Measurements from ENCODE around the gene MGAT5B. TPM values are rescaled to one million over a fixed set of nuclear protein-coding genes. Genes with fewer than 3 reads are reported as not detected.
A peak's percentile ranks its signal among the peaks of the same experiment; 100 is the strongest.
"Not testable (repeated sequence)": the region's sequence is repeated elsewhere in the genome, so short reads cannot be mapped to it uniquely, and the experiment has no call there.

MGAT5B gene
- total RNA-seq, 1 experiment from 2014 or later: 4.9 TPM

- no peak for DNase-seq (ENCODE audit: low read depth)
Observed at GRCh38 chr17:76845541-76846017, 22.6 kb upstream of the MGAT5B start.

GRCh38 chr17:76847031-76847430 lies 21.2 kb upstream of the MGAT5B start:
- DNase-seq (ENCODE audit: low read depth): no peak

GRCh38 chr17:76848670-76849069 lies 19.5 kb upstream of the MGAT5B start:
- DNase-seq (ENCODE audit: low read depth): no peak

DNA sequence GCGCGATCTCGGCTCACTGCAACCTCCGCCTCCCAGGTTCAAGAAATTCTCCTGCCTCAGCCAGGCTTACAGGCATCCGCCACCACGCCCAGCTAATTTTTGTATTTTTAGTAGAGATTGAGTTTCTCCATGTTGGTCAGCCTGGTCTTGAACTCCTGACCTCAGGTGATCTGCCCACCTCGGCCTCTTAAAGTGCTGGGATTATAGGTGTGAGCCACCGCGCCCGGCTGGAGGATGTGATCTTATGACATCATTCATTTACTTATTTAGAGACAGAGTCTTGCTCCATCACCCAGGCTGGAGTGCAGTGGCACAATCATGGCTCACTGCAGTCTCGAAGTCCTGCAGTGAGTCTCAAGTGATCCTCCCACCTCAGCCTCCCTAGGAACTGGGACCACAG lies 19.0 kb upstream of the MGAT5B start:
- DNase-seq (ENCODE audit: low read depth): not testable (repeated sequence)

DNA sequence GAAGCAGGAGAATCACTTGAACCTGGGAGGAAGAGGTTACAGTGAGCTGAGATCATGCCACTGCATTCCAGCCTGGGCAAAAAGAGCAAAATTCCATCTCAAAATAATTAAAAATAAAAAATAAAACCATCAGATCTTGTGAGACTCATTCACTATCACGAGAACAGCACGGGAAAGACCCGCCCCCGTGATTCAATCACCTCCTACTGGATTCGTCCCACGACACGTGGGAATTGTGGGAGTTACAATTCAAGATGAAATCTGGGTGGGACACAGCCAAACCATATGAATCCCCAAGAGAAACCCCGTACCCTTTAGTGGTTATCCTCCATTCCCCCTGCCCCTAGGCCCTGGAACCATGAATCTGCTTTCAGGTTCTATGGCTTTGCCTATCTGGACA lies 15.4 kb upstream of the MGAT5B start:
- no peak for DNase-seq (ENCODE audit: low read depth)

GRCh38 chr17:76855105-76855504 lies 13.1 kb upstream of the MGAT5B start:
- DNase-seq (ENCODE audit: low read depth): no peak

- no peak for DNase-seq (ENCODE audit: low read depth)
Observed at GRCh38 chr17:76862079-76862478, 6.1 kb upstream of the MGAT5B start.

DNA sequence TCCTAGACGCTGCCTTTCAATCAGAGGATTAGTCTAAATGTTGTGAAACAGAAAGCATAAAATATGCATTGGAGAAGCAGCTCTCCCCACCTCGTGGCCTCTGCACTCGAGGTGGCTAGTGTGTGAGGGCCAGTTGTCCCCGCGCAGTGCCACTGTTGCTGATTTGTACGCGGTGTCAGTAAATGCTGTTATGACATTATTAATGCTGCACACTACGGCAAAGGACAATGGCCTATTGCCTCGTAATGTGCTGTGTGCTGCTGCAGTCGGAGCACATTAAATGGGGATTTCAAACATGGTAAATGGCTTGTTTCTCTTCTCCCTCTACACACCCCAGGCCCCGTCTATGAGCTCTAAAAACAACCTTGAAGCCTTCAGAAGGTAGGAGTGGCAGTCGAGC lies 5.7 kb upstream of the MGAT5B start:
- DNase-seq (ENCODE audit: low read depth): no peak

- DNase-seq (ENCODE audit: low read depth): no peak
Observed at GRCh38 chr17:76864024-76864423, 4.2 kb upstream of the MGAT5B start.

DNA sequence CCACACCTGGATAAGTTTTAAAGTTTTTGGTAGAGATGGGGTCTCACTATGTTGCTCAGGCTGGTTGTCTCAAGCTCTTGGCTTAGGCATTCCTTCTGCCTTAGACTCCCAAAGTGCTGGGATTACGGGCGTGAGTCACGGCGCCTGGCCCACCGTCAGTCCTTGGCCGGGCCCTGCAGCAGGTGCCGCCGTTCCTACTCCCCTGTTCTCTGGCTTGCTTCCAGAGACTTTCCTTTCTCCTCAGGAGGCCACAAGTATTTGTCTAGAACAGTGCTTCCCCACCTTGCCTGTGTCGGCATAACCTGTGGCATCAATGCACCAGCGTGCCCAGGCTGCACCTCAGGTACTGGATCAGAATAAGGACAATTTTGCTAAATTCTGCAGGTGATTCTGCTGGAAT lies 3.0 kb upstream of the MGAT5B start:
- no peak for DNase-seq (ENCODE audit: low read depth)

- DNase-seq (ENCODE audit: low read depth): no peak
Observed at GRCh38 chr17:76866203-76866602, 2.0 kb upstream of the MGAT5B start.

- DNase-seq (ENCODE audit: low read depth): peak; percentile 66
Observed at GRCh38 chr17:76866774-76867577, 1.2 kb upstream of the MGAT5B start.

- peak; percentile 67 for DNase-seq (ENCODE audit: low read depth)
Observed at GRCh38 chr17:76867578-76868175, 527 bp upstream of the MGAT5B start.

- DNase-seq (ENCODE audit: low read depth): peak; percentile 11
Observed at GRCh38 chr17:76868669-76869495, 678 bp downstream of the MGAT5B start.

GRCh38 chr17:76869496-76870376 lies 1.5 kb downstream of the MGAT5B start:
- no peak for DNase-seq (ENCODE audit: low read depth)

DNA sequence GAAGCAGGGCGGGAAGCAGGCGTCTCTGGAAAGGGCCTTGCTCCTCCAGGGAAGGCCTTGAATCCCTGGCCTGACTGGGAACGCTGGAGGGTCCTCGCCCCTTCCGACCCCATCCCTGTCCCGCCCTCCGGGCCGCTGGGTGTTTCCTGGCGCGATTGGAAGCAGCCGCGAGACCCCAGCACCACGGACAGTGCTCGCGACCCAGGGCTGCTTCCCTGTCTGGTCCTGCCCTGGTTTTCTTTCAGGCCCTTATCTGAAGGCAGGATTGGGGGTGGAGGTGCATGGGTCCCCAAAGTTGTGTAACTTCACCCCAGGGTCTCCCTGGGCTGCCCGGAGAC lies 2.1 kb downstream of the MGAT5B start:
- DNase-seq (ENCODE audit: low read depth): peak; percentile 9

- peak; percentile 27 for DNase-seq (ENCODE audit: low read depth)
Observed at GRCh38 chr17:76871668-76872067, 3.5 kb downstream of the MGAT5B start.

GRCh38 chr17:76872221-76872873 lies 4.1 kb downstream of the MGAT5B start:
- DNase-seq (ENCODE audit: low read depth): peak; percentile 99

DNA sequence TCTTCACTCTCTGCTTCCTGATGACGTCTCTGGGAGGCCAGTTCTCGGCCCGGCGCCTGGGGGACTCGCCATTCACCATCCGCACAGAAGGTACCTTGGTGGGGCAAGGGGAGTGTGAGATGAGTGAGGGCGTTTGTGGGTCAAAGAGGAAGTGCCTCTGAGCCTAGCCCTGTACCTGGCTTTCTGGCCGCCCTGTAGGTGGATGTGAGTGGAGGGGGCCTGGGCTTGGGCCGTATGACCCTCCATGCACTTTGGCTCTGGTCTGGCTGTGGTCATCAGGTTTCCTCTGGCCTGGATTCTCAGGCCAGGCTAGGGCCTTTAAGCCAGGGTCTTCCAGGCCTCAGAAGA lies 4.6 kb downstream of the MGAT5B start:
- no peak for DNase-seq (ENCODE audit: low read depth)

DNA sequence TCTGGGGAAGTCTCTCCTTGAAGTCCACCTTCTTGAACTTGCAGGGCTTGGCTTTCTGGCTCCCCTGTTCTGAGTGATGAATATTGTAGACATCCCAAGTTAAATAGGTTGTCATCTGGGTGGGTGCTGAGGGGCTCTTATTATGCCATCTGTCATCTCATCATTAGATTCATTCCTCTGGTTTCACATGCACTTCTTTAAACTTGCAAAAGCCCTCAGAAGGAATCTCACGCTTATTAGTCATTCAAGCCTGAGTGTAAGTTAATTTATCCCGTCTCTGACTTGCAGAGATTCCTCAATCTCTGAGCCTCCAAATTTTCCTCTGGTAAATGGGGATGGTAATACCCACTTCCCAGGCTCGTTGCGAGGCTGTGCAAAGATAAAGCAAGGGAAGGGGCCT lies 5.7 kb downstream of the MGAT5B start:
- peak; percentile 38 for DNase-seq (ENCODE audit: low read depth)

- no peak for DNase-seq (ENCODE audit: low read depth)
Observed at GRCh38 chr17:76877437-76877836, 9.2 kb downstream of the MGAT5B start.

Measured in RPMI7951 (cell line).